ENCODE data around the gene PRKG2.

Gene PRKG2

DNA sequence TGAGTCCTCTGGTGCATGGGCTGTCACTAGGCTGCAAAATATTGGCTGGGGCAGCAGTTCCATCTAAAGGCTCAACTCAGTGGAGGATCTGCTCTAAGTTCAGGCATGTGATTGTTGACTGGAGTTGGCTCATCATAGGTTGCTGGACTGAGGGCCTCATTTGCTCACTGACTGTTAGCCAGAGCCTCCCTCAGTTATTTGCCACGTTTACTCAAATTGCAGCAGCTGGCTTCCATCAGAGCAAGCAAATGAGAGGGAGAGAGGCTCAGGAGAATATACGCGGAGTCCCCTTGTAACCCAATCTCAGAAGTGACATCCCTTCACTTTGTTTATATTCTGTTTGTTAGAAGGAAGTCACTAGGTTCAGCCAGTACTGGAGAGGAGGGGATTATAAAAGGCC, 130.4 kb downstream of the PRKG2 start:
- no peak for DNase-seq (ENCODE audit: low read depth)
- no peak for TF ChIP-seq CTCF (IDR thresholded peaks at IDR 0.05; ENCODE audit: insufficient read depth, low read depth, low read length, missing control alignments)
- H3K4me3 ChIP-seq (ENCODE audit: low read length): no peak overlapping the region

DNA sequence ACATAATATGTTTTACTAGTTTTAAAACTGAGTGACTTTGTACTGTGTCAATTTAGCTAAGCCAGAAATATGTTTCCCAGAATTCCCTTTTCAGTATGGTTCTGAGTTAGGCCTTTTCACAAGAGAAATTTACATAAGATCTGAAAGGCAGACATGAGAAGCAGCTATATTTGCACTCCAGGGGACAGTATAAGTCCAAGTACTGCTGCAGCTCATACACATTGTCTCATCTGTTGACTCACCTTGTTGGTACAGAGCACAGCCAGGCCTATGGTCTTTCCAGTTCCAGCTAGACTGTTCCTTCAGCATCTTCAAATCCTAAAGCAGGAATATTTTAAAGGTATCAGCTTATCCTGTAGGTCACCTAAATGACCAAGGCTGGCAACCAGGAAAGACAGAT, 131.0 kb downstream of the PRKG2 start:
- H3K4me3 ChIP-seq (ENCODE audit: low read length): no peak overlapping the region
- DNase-seq (ENCODE audit: low read depth): peak; percentile 87
- TF ChIP-seq CTCF (IDR thresholded peaks at IDR 0.05; ENCODE audit: insufficient read depth, low read depth, low read length, missing control alignments): peak; percentile 85

DNA sequence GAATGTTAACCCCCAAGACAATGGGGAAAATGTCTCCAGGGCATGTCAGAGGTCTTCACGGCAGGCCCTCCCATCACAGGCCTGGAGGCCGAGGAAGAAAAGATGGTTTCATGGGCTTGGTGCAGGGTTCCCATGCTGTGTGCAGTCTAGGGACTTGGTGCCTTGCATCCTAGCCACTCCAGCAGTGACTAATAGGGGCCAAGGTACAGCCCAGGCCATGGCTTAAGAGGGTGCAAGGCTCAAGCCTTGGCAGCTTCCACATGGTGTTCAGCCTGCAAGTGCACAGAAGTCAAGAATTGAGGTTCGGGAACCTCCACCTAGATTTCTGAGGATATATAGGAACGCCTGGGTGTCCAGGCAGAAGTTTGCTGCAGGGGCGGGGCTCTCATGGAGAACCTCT, 133.9 kb downstream of the PRKG2 start:
- no peak overlapping the region for H3K4me3 ChIP-seq (ENCODE audit: low read length)
- DNase-seq (ENCODE audit: low read depth): no peak
- no peak for TF ChIP-seq CTCF (IDR thresholded peaks at IDR 0.05; ENCODE audit: insufficient read depth, low read depth, low read length, missing control alignments)

- TF ChIP-seq CTCF (IDR thresholded peaks at IDR 0.05; ENCODE audit: insufficient read depth, low read depth, low read length, missing control alignments): no peak
- DNase-seq (ENCODE audit: low read depth): no peak
- H3K4me3 ChIP-seq (ENCODE audit: low read length): no peak overlapping the region
These were observed 144.0 kb downstream of the PRKG2 start for GRCh38 chr4:81071013-81071412.

- no peak overlapping the region for H3K4me3 ChIP-seq (ENCODE audit: low read length)
- peak; percentile 95 for TF ChIP-seq CTCF (IDR thresholded peaks at IDR 0.05; ENCODE audit: insufficient read depth, low read depth, low read length, missing control alignments)
- DNase-seq (ENCODE audit: low read depth): peak; percentile 88
These were observed 145.2 kb downstream of the PRKG2 start for GRCh38 chr4:81069706-81070331.

DNA sequence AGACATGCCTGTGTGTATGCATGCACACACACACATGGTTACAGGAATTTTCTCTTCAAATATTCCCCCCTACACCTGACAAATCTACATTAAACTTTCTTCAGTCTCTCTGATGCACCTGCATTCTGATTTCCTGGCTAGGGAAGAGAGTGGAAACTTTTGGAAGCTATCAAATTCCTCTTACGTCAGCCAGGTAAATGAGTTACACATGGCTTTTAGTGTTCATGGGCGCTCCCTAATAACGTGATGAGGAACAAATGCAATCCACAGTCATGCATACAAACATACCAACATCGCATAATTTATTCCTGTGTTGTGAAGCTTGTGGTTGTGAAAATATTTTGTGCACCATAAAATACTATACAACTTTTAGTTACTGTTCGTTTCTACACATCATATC, 149.6 kb downstream of the PRKG2 start:
- no peak for TF ChIP-seq CTCF (IDR thresholded peaks at IDR 0.05; ENCODE audit: insufficient read depth, low read depth, low read length, missing control alignments)
- DNase-seq (ENCODE audit: low read depth): no peak
- H3K4me3 ChIP-seq (ENCODE audit: low read length): no peak overlapping the region

GRCh38 chr4:81062001-81062400, 153.0 kb downstream of the PRKG2 start:
- no peak for DNase-seq (ENCODE audit: low read depth)
- TF ChIP-seq CTCF (IDR thresholded peaks at IDR 0.05; ENCODE audit: insufficient read depth, low read depth, low read length, missing control alignments): no peak
- no peak overlapping the region for H3K4me3 ChIP-seq (ENCODE audit: low read length)

All from epithelial cell of esophagus (primary cell).